PC-3 (cell line): Measurements from ENCODE around the gene CTXN3. TPM values are rescaled to one million over a fixed set of nuclear protein-coding genes. Genes with fewer than 3 reads are reported as not detected.

Source experiments
- ATAC-seq: fragments of 200-7000 bp; cut with Tn5 transposase; 2 replicates; pipeline ENCODE4 v1.9.1; 2020; ENCODE audit warnings: mild to moderate bottlenecking, moderate library complexity
- BruUV-seq: library from RNA; stranded (reverse); fragments of 400-500 nt; replicated peaks from 2 replicates; lab custom pipeline; 2021; lab: Mats Ljungman, UMichigan
- CTCF ChIA-PET: fragments of 300-600 bp; sonication (Branson Sonifier 250); formaldehyde crosslinking; loops from one replicate; lab custom pipeline; 2022; ENCODE audit warnings: antibody characterized with exemption; lab: Charles Lee
- POLR2A ChIA-PET: fragments of 300-600 bp; sonication (Branson Sonifier 250); formaldehyde crosslinking; loops from one replicate; lab custom pipeline; 2022; ENCODE audit warnings: antibody characterized with exemption; ENCODE audit not compliant: unreplicated experiment; lab: Charles Lee
- DNase-seq: peaks from one replicate; pipeline ENCODE4 v3.0.0-alpha.2; 2015
- H2AFZ ChIP-seq: fragments of 300-600 bp; sonication (generic); 2 replicates; pipeline ENCODE4 v1.6.0; 2016; ENCODE audit warnings: antibody characterized with exemption, low read length
- H3F3A ChIP-seq: fragments of 300-600 bp; sonication (generic); one replicate; pipeline ENCODE4 v1.6.0; 2017; ENCODE audit warnings: antibody characterized with exemption, low read length, control low read depth, mild to moderate bottlenecking; ENCODE audit not compliant: unreplicated experiment
- H3K27ac ChIP-seq: fragments of 300-600 bp; sonication (generic); 2 replicates; pipeline ENCODE4 v1.5.1; 2016; ENCODE audit warnings: mild to moderate bottlenecking, low read length
- H3K27me3 ChIP-seq: fragments of 300-600 bp; sonication (generic); 2 replicates; pipeline ENCODE4 v1.6.1; 2016; ENCODE audit warnings: low read length, mixed read lengths
- H3K36me3 ChIP-seq: fragments of 300-600 bp; sonication (generic); 2 replicates; pipeline ENCODE4 v1.6.1; 2016; ENCODE audit warnings: low read depth, mixed run types, low read length, mixed read lengths
- H3K4me1 ChIP-seq: fragments of 300-600 bp; sonication (generic); 2 replicates; pipeline ENCODE4 v1.5.1; 2016; ENCODE audit warnings: low read length; ENCODE audit not compliant: insufficient read depth
- H3K4me2 ChIP-seq: fragments of 300-600 bp; sonication (generic); 2 replicates; pipeline ENCODE4 v1.6.0; 2016; ENCODE audit warnings: low read length
- H3K4me3 ChIP-seq: fragments of 300-600 bp; sonication (generic); 2 replicates; pipeline ENCODE4 v1.5.1; 2016; ENCODE audit warnings: mild to moderate bottlenecking, low read length, mixed read lengths
- H3K79me2 ChIP-seq: fragments of 300-600 bp; sonication (generic); 2 replicates; pipeline ENCODE4 v1.6.1; 2017; ENCODE audit warnings: low read length, mixed read lengths
- H3K9ac ChIP-seq: fragments of 300-600 bp; sonication (generic); 2 replicates; pipeline ENCODE4 v1.6.0; 2016; ENCODE audit warnings: mild to moderate bottlenecking, low read length
- H3K9me2 ChIP-seq: fragments of 300-600 bp; sonication (generic); replicated peaks from 2 replicates; pipeline ENCODE4 v1.6.1; 2016; ENCODE audit warnings: mixed run types, low read length, mixed read lengths
- H3K9me3 ChIP-seq: fragments of 300-600 bp; sonication (generic); 2 replicates; pipeline ENCODE4 v1.6.1; 2016; ENCODE audit warnings: low read length, mixed read lengths
- H4K20me1 ChIP-seq: fragments of 300-600 bp; sonication (generic); 2 replicates; pipeline ENCODE4 v1.6.1; 2016; ENCODE audit warnings: low read length, mixed read lengths
- EZH2 ChIP-seq: fragments of 300-600 bp; sonication (generic); IDR thresholded peaks from one replicate; pipeline ENCODE4 v1.6.1; 2017; ENCODE audit warnings: antibody characterized with exemption, mild to moderate bottlenecking, low read length; ENCODE audit not compliant: unreplicated experiment
- EZH2phosphoT487 ChIP-seq: fragments of 300-600 bp; sonication (generic); IDR thresholded peaks from 2 replicates; pipeline ENCODE4 v1.6.1; 2018; ENCODE audit warnings: mild to moderate bottlenecking, antibody characterized with exemption, low read length, borderline replicate concordance
- intact Hi-C: fragments of 100-400 bp; cut with micrococcal nuclease; formaldehyde crosslinking; loops from 2 replicates; pipeline ENCODE4 v1.9.0; 2023
- total RNA-seq: library from RNA; depleted of rRNA; stranded (reverse); fragments of >200 nt; gene quantifications from 2 replicates; pipeline ENCODE4 v1.2.3, GENCODE V29; 2014
- TF ChIP-seq, protein P1 (sequence below): fragments of 300-600 bp; sonication (generic); conservative IDR thresholded peaks from 2 replicates; pipeline ENCODE4 v1.5.1; 2017; ENCODE audit warnings: antibody characterized with exemption, low read depth, mild to moderate bottlenecking, low read length

Gene CTXN3
- total RNA-seq, 1 experiment from 2014 or later: not detected

DNA sequence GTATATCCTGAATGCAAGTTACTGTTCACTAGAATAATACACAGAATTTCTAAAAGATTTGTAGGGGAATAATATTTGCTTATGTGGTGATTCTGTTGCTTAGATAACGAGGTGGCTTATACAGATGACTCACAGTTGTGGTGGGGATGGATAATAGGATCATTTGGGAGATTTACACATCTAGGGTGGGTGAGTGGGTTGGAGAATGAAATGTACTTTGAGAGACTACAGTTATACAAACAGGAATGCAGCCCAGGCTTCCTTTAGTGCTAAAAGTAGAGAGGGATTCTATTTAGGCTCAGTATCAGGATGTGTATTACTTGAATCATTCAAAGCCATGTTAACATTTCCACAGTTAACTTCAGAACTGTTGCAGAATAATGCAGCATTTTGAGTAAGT lies 1.8 kb downstream of the CTXN3 start:
- Histone ChIP-seq H3K36me3 (no peaks in the 10 kb centered on the region), H3K4me2 (no peak overlapping the region), H3K27ac (no peak overlapping the region), H4K20me1 (no peaks in the 10 kb centered on the region), H3K27me3 (peaks cover 99% of the 10 kb centered on the region), H2AFZ (no peak overlapping the region), H3K4me1 (no peaks in the 10 kb centered on the region), H3K9me3 (no peaks in the 10 kb centered on the region), H3K9me2 (no peaks in the 10 kb centered on the region), H3K9ac (no peak overlapping the region), H3K4me3 (no peak overlapping the region), H3K79me2 (no peaks in the 10 kb centered on the region), H3F3A (no peaks in the 10 kb centered on the region)
- ChIA-PET CTCF (no interaction called here), POLR2A (no interaction called here)
- ATAC-seq (peak; percentile 35), DNase-seq (no peak)
- BruUV-seq: no TSS peak
- no peak for TF ChIP-seq EZH2
- TF ChIP-seq EZH2phosphoT487: no peak
- TF ChIP-seq, protein P1, sequence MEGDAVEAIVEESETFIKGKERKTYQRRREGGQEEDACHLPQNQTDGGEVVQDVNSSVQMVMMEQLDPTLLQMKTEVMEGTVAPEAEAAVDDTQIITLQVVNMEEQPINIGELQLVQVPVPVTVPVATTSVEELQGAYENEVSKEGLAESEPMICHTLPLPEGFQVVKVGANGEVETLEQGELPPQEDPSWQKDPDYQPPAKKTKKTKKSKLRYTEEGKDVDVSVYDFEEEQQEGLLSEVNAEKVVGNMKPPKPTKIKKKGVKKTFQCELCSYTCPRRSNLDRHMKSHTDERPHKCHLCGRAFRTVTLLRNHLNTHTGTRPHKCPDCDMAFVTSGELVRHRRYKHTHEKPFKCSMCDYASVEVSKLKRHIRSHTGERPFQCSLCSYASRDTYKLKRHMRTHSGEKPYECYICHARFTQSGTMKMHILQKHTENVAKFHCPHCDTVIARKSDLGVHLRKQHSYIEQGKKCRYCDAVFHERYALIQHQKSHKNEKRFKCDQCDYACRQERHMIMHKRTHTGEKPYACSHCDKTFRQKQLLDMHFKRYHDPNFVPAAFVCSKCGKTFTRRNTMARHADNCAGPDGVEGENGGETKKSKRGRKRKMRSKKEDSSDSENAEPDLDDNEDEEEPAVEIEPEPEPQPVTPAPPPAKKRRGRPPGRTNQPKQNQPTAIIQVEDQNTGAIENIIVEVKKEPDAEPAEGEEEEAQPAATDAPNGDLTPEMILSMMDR: no peak
- intact Hi-C loops: no loop called here

DNA sequence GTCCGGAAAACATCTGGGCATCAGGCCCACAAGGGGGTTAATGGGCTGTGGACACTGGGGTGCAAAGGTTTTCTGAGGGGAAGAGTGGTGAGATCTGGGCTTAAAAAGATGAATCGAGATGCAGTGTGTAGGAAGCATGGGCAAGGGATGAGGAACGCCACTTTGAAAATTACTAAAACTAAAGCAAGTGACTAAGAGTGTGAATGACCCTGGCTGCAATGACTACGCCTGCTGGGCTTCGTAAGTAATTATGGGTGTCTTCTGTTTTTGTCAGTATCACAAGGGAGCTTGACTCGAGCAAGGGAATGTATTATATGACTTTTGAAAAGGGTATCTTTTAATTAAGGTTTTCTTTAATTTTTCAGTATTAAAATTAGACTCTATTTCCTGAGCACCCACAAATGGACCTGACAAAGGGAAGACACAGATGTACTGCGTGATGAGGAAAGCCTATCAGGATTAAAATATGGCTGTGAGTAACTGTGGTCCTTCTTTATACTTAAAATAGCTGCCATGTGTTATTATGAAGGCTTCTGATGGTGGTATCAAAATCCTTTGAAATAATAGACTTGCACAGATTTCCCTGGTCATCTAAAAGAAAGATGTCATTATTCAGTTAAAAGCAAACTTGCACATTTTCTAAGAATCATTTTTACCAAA lies 4.2 kb downstream of the CTXN3 start:
- DNase-seq (no peak), ATAC-seq (no peak)
- H3K9me2 ChIP-seq: no peaks in the 10 kb centered on the region
- intact Hi-C loops: no loop called here
- H3K36me3 ChIP-seq: no peaks in the 10 kb centered on the region
- H3K79me2 ChIP-seq: no peaks in the 10 kb centered on the region
- TF ChIP-seq EZH2 (no peak), EZH2phosphoT487 (no peak)
- TF ChIP-seq, protein P1: no peak
- H3K9ac ChIP-seq: no peak overlapping the region
- BruUV-seq: no TSS peak
- no peaks in the 10 kb centered on the region for H3K9me3 ChIP-seq
- no peak overlapping the region for H2AFZ ChIP-seq
- H3K4me3 ChIP-seq: no peak overlapping the region
- H3K4me2 ChIP-seq: no peak overlapping the region
- H3K4me1 ChIP-seq: no peaks in the 10 kb centered on the region
- H4K20me1 ChIP-seq: no peaks in the 10 kb centered on the region
- peaks cover 97% of the 10 kb centered on the region for H3K27me3 ChIP-seq
- ChIA-PET CTCF (no interaction called here), POLR2A (no interaction called here)
- no peak overlapping the region for H3K27ac ChIP-seq
- H3F3A ChIP-seq: no peaks in the 10 kb centered on the region

- no peak overlapping the region for H3K27ac ChIP-seq
- TF ChIP-seq, protein P1: no peak
- no peak for TF ChIP-seq EZH2phosphoT487
- TF ChIP-seq EZH2: no peak
- no peaks in the 10 kb centered on the region for H3K36me3 ChIP-seq
- H3K4me2 ChIP-seq: no peak overlapping the region
- H3K4me1 ChIP-seq: no peaks in the 10 kb centered on the region
- CTCF ChIA-PET: interaction anchor here (0.7 kb wide), 1 partner anchor 164 kb away, joined by 3 read pairs; no protein-coding TSS in a partner anchor
- H3F3A ChIP-seq: no peaks in the 10 kb centered on the region
- H4K20me1 ChIP-seq: no peaks in the 10 kb centered on the region
- no TSS peak for BruUV-seq
- H3K79me2 ChIP-seq: no peaks in the 10 kb centered on the region
- no peak overlapping the region for H3K9ac ChIP-seq
- no peak overlapping the region for H3K4me3 ChIP-seq
- intact Hi-C loops: no loop called here
- ATAC-seq: no peak
- H2AFZ ChIP-seq: no peak overlapping the region
- H3K27me3 ChIP-seq: peaks cover 92% of the 10 kb centered on the region
- no peaks in the 10 kb centered on the region for H3K9me2 ChIP-seq
- POLR2A ChIA-PET: no interaction called here
- H3K9me3 ChIP-seq: no peaks in the 10 kb centered on the region
- DNase-seq: no peak
Observed at GRCh38 chr5:127656825-127657224, 7.9 kb downstream of the CTXN3 start.
